A549 (cell line): Measurements from ENCODE around the gene FAM171A1. TPM values are rescaled to one million over a fixed set of nuclear protein-coding genes. Genes with fewer than 3 reads are reported as not detected.

Source experiments
- ATAC-seq, 2 experiments: fragments of 200-7000 bp in 1 of 2; fragments of >200 bp in 1 of 2; cut with Nextera tagmentation in 1 of 2; cut with Tn5 transposase in 1 of 2; 3 replicates each; pipeline versions ENCODE4 v1.8.0 to v1.9.1; 2018 to 2020; ENCODE audit warnings: mild to moderate bottlenecking in 1 of 2, moderate library complexity in 1 of 2
- CTCF ChIA-PET: fragments of 300-600 bp; sonication (Branson Sonifier 250); formaldehyde crosslinking; extraction: SDS; loops from one replicate; lab custom pipeline; 2021; ENCODE audit warnings: antibody characterized with exemption, inconsistent platforms; lab: Yijun Ruan, JAX
- POLR2A ChIA-PET: fragments of 350-600 bp; formaldehyde crosslinking; extraction: SDS; loops from one replicate; lab custom pipeline; 2021; ENCODE audit warnings: antibody characterized with exemption, inconsistent platforms; lab: Yijun Ruan, JAX
- DNase-seq, 2 experiments: peaks; one replicate each; pipeline versions ENCODE4 v3.0.0 to v3.0.0-alpha.2; 2011 to 2016; ENCODE audit warnings: low read depth in 1 of 2, low spot score in 1 of 2
- FAIRE-seq: peaks from 2 replicates; lab custom pipeline; 2011; peaks lifted over from hg19 to GRCh38; lab: Jason Lieb, UNC
- H3K27ac ChIP-seq, 2 experiments: fragments of >200 bp; sonication (Bioruptor Twin); formaldehyde crosslinking; 3 replicates each; pipeline ENCODE4 v1.5.1; 2016 to 2017
- H3K4me1 ChIP-seq: fragments of >200 bp; sonication (Bioruptor Twin); formaldehyde crosslinking; 3 replicates; pipeline ENCODE4 v1.6.1; 2016
- H3K4me2 ChIP-seq: fragments of >200 bp; sonication (Bioruptor Twin); formaldehyde crosslinking; 3 replicates; pipeline ENCODE4 v1.6.1; 2016
- H3K4me3 ChIP-seq: fragments of >200 bp; sonication (Bioruptor Twin); formaldehyde crosslinking; 3 replicates; pipeline ENCODE4 v1.5.1; 2016
- H3K9me3 ChIP-seq: fragments of >200 bp; sonication (Bioruptor Twin); formaldehyde crosslinking; 3 replicates; pipeline ENCODE4 v1.6.1; 2016
- ATOH8 ChIP-seq: fragments of 250-450 bp; sonication (Bioruptor Pico); IDR thresholded peaks from 2 replicates; pipeline ENCODE4 v1.5.0; 2020; ENCODE audit warnings: low read depth, mild to moderate bottlenecking, moderate library complexity
- BCL3 ChIP-seq: fragments of >200 bp; sonication (Bioruptor Twin); formaldehyde crosslinking; IDR thresholded peaks from 3 replicates; pipeline ENCODE4 v1.6.1; 2016
- CHD4 ChIP-seq: fragments of 200-600 bp; sonication (generic); IDR thresholded peaks from 2 replicates; pipeline ENCODE4 v1.6.1; 2016; ENCODE audit warnings: antibody characterized with exemption, mild to moderate bottlenecking, borderline replicate concordance
- CTCF ChIP-seq: fragments of >200 bp; sonication (Bioruptor Twin); formaldehyde crosslinking; IDR thresholded peaks from 3 replicates; pipeline ENCODE4 v1.5.1; 2016
- E2F6 ChIP-seq: IDR thresholded peaks from 2 replicates; pipeline ENCODE4 v1.6.1; 2012; ENCODE audit warnings: low read depth, borderline replicate concordance
- EHF ChIP-seq: fragments of 250-450 bp; sonication (Bioruptor Pico); IDR thresholded peaks from 2 replicates; pipeline ENCODE4 v1.5.0; 2020; ENCODE audit warnings: mild to moderate bottlenecking
- HDAC2 ChIP-seq: fragments of 200-600 bp; sonication (generic); IDR thresholded peaks from 2 replicates; pipeline ENCODE4 v1.6.1; 2016
- JUN ChIP-seq, 2 experiments: fragments of >200 bp; sonication (Bioruptor Twin); formaldehyde crosslinking; IDR thresholded peaks; 2 replicates in 1 of 2; 3 replicates in 1 of 2; pipeline ENCODE4 v1.6.1; 2016 to 2017
- MAFK ChIP-seq: fragments of 450-650 bp; IDR thresholded peaks from 2 replicates; pipeline ENCODE4 v1.6.1; 2014; ENCODE audit not compliant: partially characterized antibody
- POLR2A ChIP-seq: IDR thresholded peaks from 2 replicates; pipeline ENCODE4 v1.6.1; 2012; ENCODE audit warnings: mild to moderate bottlenecking, low read length
- POLR2AphosphoS2 ChIP-seq: conservative IDR thresholded peaks from 2 replicates; pipeline ENCODE4 v1.6.1; 2012; ENCODE audit warnings: low read length, improper control_type of control experiment, inconsistent platforms
- RAD21 ChIP-seq, 2 experiments: fragments of >200 bp in 1 of 2; sonication (Bioruptor Twin) in 1 of 2; formaldehyde crosslinking in 1 of 2; IDR thresholded peaks in 1 of 2; conservative IDR thresholded peaks in 1 of 2; 2 replicates in 1 of 2; 3 replicates in 1 of 2; pipeline ENCODE4 v1.6.1; 2012 to 2018; ENCODE audit warnings: inconsistent platforms in 1 of 2
- RARB ChIP-seq: fragments of 250-450 bp; sonication (Bioruptor Pico); IDR thresholded peaks from 2 replicates; pipeline ENCODE4 v1.8.0; 2021; ENCODE audit warnings: mild to moderate bottlenecking, moderate library complexity
- RFX5 ChIP-seq: fragments of 450-650 bp; IDR thresholded peaks from 2 replicates; pipeline ENCODE4 v1.7.1; 2014; ENCODE audit warnings: antibody characterized with exemption, mild to moderate bottlenecking, moderate library complexity
- RNF2 ChIP-seq: fragments of 200-600 bp; sonication (generic); IDR thresholded peaks from 2 replicates; pipeline ENCODE4 v1.6.1; 2016; ENCODE audit warnings: low read depth, mild to moderate bottlenecking, antibody characterized with exemption, moderate library complexity, borderline replicate concordance
- SREBF2 ChIP-seq: fragments of 450-650 bp; IDR thresholded peaks from 2 replicates; pipeline ENCODE4 v1.6.1; 2014; ENCODE audit warnings: mild to moderate bottlenecking, moderate library complexity
- USF2 ChIP-seq: fragments of 450-650 bp; IDR thresholded peaks from 2 replicates; pipeline ENCODE4 v1.6.1; 2014; ENCODE audit warnings: antibody characterized with exemption
- ZC3H11A ChIP-seq: fragments of 450-650 bp; IDR thresholded peaks from 2 replicates; pipeline ENCODE4 v1.6.1; 2014; ENCODE audit warnings: antibody characterized with exemption, mild to moderate bottlenecking
- ZFP36 ChIP-seq: fragments of 450-650 bp; IDR thresholded peaks from 2 replicates; pipeline ENCODE4 v1.6.1; 2014; ENCODE audit warnings: borderline replicate concordance; ENCODE audit not compliant: partially characterized antibody
- WGBS: methylation state at CpG from one replicate; pipeline ENCODE4 v1.1.6; 2017; ENCODE audit errors: missing lambda C conversion rate; 5-methylcytosine and 5-hydroxymethylcytosine counted together
- polyA plus RNA-seq, 4 experiments: library from polyadenylated mRNA; depleted of rRNA in 3 of 4; stranded (reverse); fragments of >200 nt; fragmentation: RNase III in 1 of 4; extraction: RNeasy Plus Mini Kit Qiagen cat#74134 plus additional on column Dnase treatment in 1 of 4; gene quantifications; 2 replicates in 3 of 4; 3 replicates in 1 of 4; pipeline ENCODE4 v1.2.3, GENCODE V29; 2011 to 2017

Gene FAM171A1
- polyA plus RNA-seq, 2 of the 4 experiments (the other 2 are of a cell fraction) = 13.8 to 15.2 TPM

- no peak for FAIRE-seq
- ChIA-PET POLR2A (no interaction called here), CTCF (no interaction called here)
- ATAC-seq = no peak
- no peak for TF ChIP-seq POLR2AphosphoS2
- no peak for TF ChIP-seq BCL3
- TF ChIP-seq ZC3H11A = no peak
- no peak for TF ChIP-seq EHF (CRISPR knock-in tag)
- TF ChIP-seq JUN (IDR thresholded peaks at IDR 0.05) = no peak
- no peak for TF ChIP-seq RFX5
- TF ChIP-seq ZFP36 = no peak
- TF ChIP-seq USF2 = no peak
- TF ChIP-seq CHD4 = no peak
- no peak for TF ChIP-seq E2F6
- no peak for TF ChIP-seq SREBF2
- TF ChIP-seq HDAC2 = no peak
- no peak for TF ChIP-seq CTCF
- no peak for TF ChIP-seq RAD21 (conservative IDR thresholded peaks at IDR 0.05 in 1 of 2, IDR thresholded peaks at IDR 0.05 in 1 of 2)
- TF ChIP-seq RNF2 = no peak
- TF ChIP-seq MAFK = no peak
- DNase-seq = no peak
- Histone ChIP-seq H3K4me1 (no peaks in the 10 kb centered on the region), H3K27ac (no peak overlapping the region), H3K9me3 (no peaks in the 10 kb centered on the region), H3K4me3 (no peak overlapping the region), H3K4me2 (no peak overlapping the region)
- 95% methylated on average over 10 of the region's 10 CpGs for WGBS
Measured at GRCh38 chr10:15309221-15309620, 61.9 kb downstream of the FAM171A1 start.

- DNase-seq = no peak
- Histone ChIP-seq H3K9me3 (no peaks in the 10 kb centered on the region), H3K4me2 (no peak overlapping the region)
- no peak for ATAC-seq
- 90% methylated on average over 8 of the region's 8 CpGs for WGBS
- TF ChIP-seq USF2 (no peak), HDAC2 (no peak), ATOH8 (CRISPR knock-in tag) (no peak), MAFK (no peak), POLR2AphosphoS2 (no peak), RARB (CRISPR knock-in tag) (no peak), POLR2A (no peak)
- TF ChIP-seq, all 56 proteins: peak for 0
- ChIA-PET CTCF (interaction anchor here (1.5 kb wide), 1 partner anchor 17 kb away, joined by 3 read pairs; no protein-coding TSS in a partner anchor), POLR2A (no interaction called here)
- Histone ChIP-seq H3K4me3 (no peak overlapping the region), H3K27ac (no peak overlapping the region), H3K4me1 (no peaks in the 10 kb centered on the region)
- no peak for FAIRE-seq
Measured at GRCh38 chr10:15306735-15307280, 64.3 kb downstream of the FAM171A1 start.
